ENCODE measurements around the gene IL18R1. TPM values are rescaled to one million over a fixed set of nuclear protein-coding genes. Genes with fewer than 3 reads are reported as not detected.

The IL18R1 gene
- total and polyA plus RNA-seq, 9 of the 15 experiments (the other 6 are each of a cell fraction or from before 2014, with no cell fraction given), result 0.55 to 10.0 (median 2.5) TPM

DNA sequence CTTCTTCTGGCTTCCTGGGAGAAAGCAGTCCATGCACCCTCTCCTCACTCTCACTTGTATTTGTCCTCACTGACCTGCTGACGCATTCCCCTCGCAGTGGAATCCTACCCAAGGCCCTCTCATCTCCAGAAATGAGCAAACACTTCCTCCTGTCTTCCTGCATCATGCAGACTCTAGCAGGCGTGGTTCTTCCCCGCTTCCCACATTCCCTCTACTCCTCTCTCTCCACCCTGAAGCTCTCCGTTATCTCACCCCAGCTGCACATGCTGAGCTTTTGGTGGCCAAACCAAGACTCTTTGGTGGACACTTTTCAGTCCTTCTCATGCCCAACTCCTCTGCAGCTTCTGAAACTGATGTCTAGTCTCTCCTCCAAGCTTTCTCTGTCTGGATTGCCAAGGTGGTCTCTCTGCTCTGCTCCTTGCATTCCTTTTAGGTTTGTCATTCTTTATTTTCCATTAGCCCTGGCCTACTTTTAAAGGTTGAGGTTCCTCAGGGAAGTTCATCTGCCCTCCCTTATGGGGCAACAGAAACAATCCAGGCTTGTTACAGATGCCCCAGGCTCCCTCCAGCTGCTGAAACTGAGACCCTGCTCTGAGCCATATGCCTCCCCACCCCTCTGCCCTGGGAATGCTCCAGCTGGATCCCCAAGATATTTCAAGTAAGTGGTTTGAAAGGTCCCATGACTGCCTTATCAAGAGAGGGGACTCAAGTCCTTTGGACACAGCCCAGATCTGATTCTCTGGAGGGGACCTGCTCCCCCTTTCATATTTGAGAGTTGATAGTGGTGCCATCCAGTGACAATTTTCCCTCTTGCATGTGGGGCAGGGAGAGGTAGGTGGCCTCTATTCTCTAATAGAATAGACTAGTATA, 66.5 kb downstream of the IL18R1 start (continued):
- TF ChIP-seq, protein P1, sequence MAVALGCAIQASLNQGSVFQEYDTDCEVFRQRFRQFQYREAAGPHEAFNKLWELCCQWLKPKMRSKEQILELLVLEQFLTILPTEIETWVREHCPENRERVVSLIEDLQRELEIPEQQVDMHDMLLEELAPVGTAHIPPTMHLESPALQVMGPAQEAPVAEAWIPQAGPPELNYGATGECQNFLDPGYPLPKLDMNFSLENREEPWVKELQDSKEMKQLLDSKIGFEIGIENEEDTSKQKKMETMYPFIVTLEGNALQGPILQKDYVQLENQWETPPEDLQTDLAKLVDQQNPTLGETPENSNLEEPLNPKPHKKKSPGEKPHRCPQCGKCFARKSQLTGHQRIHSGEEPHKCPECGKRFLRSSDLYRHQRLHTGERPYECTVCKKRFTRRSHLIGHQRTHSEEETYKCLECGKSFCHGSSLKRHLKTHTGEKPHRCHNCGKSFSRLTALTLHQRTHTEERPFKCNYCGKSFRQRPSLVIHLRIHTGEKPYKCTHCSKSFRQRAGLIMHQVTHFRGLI (CRISPR knock-in tag; IDR thresholded peaks at IDR 0.05), result no peak
- no peak for TF ChIP-seq TAF9B (IDR thresholded peaks at IDR 0.05; ENCODE audit: partially characterized antibody)
- no peak for TF ChIP-seq ZNF586 (CRISPR knock-in tag; conservative IDR thresholded peaks at IDR 0.05)
- peak; percentile 82 for TF ChIP-seq TEAD4 (IDR thresholded peaks at IDR 0.05; ENCODE audit: low read length)
- TF ChIP-seq TEAD4 (CRISPR knock-in tag; IDR thresholded peaks at IDR 0.05; ENCODE audit: borderline replicate concordance), result no peak
- peak; percentile 67 for TF ChIP-seq FOSL1 (tag; conservative IDR thresholded peaks at IDR 0.05)
- TF ChIP-seq, protein P2, sequence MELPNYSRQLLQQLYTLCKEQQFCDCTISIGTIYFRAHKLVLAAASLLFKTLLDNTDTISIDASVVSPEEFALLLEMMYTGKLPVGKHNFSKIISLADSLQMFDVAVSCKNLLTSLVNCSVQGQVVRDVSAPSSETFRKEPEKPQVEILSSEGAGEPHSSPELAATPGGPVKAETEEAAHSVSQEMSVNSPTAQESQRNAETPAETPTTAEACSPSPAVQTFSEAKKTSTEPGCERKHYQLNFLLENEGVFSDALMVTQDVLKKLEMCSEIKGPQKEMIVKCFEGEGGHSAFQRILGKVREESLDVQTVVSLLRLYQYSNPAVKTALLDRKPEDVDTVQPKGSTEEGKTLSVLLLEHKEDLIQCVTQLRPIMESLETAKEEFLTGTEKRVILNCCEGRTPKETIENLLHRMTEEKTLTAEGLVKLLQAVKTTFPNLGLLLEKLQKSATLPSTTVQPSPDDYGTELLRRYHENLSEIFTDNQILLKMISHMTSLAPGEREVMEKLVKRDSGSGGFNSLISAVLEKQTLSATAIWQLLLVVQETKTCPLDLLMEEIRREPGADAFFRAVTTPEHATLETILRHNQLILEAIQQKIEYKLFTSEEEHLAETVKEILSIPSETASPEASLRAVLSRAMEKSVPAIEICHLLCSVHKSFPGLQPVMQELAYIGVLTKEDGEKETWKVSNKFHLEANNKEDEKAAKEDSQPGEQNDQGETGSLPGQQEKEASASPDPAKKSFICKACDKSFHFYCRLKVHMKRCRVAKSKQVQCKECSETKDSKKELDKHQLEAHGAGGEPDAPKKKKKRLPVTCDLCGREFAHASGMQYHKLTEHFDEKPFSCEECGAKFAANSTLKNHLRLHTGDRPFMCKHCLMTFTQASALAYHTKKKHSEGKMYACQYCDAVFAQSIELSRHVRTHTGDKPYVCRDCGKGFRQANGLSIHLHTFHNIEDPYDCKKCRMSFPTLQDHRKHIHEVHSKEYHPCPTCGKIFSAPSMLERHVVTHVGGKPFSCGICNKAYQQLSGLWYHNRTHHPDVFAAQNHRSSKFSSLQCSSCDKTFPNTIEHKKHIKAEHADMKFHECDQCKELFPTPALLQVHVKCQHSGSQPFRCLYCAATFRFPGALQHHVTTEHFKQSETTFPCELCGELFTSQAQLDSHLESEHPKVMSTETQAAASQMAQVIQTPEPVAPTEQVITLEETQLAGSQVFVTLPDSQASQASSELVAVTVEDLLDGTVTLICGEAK (IDR thresholded peaks at IDR 0.05), result no peak
- TF ChIP-seq, protein P2 (CRISPR knock-in tag; IDR thresholded peaks at IDR 0.05), result no peak
- TF ChIP-seq ZNF354B (CRISPR knock-in tag; IDR thresholded peaks at IDR 0.05), result no peak
- TF ChIP-seq MXI1 (IDR thresholded peaks at IDR 0.05; ENCODE audit: low read depth, low read length), result no peak
- TF ChIP-seq SRF (CRISPR knock-in tag; IDR thresholded peaks at IDR 0.05), result no peak; a peak in 1 of 4 replicates
- TF ChIP-seq, protein P3, sequence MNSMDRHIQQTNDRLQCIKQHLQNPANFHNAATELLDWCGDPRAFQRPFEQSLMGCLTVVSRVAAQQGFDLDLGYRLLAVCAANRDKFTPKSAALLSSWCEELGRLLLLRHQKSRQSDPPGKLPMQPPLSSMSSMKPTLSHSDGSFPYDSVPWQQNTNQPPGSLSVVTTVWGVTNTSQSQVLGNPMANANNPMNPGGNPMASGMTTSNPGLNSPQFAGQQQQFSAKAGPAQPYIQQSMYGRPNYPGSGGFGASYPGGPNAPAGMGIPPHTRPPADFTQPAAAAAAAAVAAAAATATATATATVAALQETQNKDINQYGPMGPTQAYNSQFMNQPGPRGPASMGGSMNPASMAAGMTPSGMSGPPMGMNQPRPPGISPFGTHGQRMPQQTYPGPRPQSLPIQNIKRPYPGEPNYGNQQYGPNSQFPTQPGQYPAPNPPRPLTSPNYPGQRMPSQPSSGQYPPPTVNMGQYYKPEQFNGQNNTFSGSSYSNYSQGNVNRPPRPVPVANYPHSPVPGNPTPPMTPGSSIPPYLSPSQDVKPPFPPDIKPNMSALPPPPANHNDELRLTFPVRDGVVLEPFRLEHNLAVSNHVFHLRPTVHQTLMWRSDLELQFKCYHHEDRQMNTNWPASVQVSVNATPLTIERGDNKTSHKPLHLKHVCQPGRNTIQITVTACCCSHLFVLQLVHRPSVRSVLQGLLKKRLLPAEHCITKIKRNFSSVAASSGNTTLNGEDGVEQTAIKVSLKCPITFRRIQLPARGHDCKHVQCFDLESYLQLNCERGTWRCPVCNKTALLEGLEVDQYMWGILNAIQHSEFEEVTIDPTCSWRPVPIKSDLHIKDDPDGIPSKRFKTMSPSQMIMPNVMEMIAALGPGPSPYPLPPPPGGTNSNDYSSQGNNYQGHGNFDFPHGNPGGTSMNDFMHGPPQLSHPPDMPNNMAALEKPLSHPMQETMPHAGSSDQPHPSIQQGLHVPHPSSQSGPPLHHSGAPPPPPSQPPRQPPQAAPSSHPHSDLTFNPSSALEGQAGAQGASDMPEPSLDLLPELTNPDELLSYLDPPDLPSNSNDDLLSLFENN (IDR thresholded peaks at IDR 0.05; ENCODE audit: low read depth in 2 of 2, low read length in 2 of 2), result 0 out of 4 replicates have a peak, but pooled peaks of 1 of the 2 experiments have one; percentile 51
- peak; percentile 82 for TF ChIP-seq ZNF644 (tag; IDR thresholded peaks at IDR 0.05; ENCODE audit: low read depth)

Data from K562 (cell line).